GM12878 (cell line): ENCODE results near the gene EPHB1. TPM values are rescaled to one million over a fixed set of nuclear protein-coding genes. Genes with fewer than 3 reads are reported as not detected.

Experiments
- ATAC-seq: fragments of 200-7000 bp; cut with Tn5 transposase; 3 replicates; pipeline ENCODE4 v1.9.1; 2020; ENCODE audit warnings: mild to moderate bottlenecking, moderate library complexity
- BruUV-seq: library from RNA; stranded (reverse); fragments of 400-500 nt; replicated peaks from 2 replicates; lab custom pipeline; 2021; lab: Mats Ljungman, UMichigan
- CTCF ChIA-PET: fragments of 300-600 bp; sonication (Branson Sonifier 250); formaldehyde crosslinking; extraction: SDS; loops from one replicate; lab custom pipeline; 2021; ENCODE audit warnings: inconsistent platforms; lab: Yijun Ruan, JAX
- POLR2A ChIA-PET: fragments of 350-600 bp; formaldehyde crosslinking; extraction: SDS; loops from one replicate; lab custom pipeline; 2021; ENCODE audit warnings: inconsistent platforms; lab: Charles Lee
- RAD21 ChIA-PET: fragments of 300-600 bp; sonication (Branson Sonifier 250); formaldehyde crosslinking; loops from one replicate; lab custom pipeline; 2023; ENCODE audit warnings: antibody characterized with exemption; ENCODE audit not compliant: unreplicated experiment; lab: Charles Lee
- SMC1A ChIA-PET: fragments of 300-600 bp; sonication (Branson Sonifier 250); formaldehyde crosslinking; loops from one replicate; lab custom pipeline; 2023; ENCODE audit not compliant: unreplicated experiment, uncharacterized antibody; lab: Charles Lee
- DNase-seq: peaks from one replicate; pipeline ENCODE4 v3.0.0-alpha.2; 2011; ENCODE audit warnings: low read depth, low spot score
- FAIRE-seq: peaks from 3 replicates; lab custom pipeline; 2011; peaks lifted over from hg19 to GRCh38; lab: Jason Lieb, UNC
- H2AFZ ChIP-seq: 2 replicates; pipeline ENCODE4 v1.6.0; 2011; ENCODE audit warnings: low read depth, low read length, control low read depth; ENCODE audit not compliant: control insufficient read depth
- H3K27ac ChIP-seq: 2 replicates; pipeline ENCODE4 v1.5.1; 2011; ENCODE audit warnings: control low read depth; ENCODE audit not compliant: control insufficient read depth, insufficient read depth
- H3K27me3 ChIP-seq, 2 experiments: replicated peaks in 1 of 2; 2 replicates each; pipeline versions ENCODE4 v1.6.0 to v1.6.1; 2011; ENCODE audit warnings: low read length in 1 of 2; ENCODE audit not compliant: control insufficient read depth in 2 of 2, insufficient read depth in 2 of 2
- H3K36me3 ChIP-seq, 2 experiments: 2 replicates each; pipeline ENCODE4 v1.5.1; 2011; ENCODE audit warnings: low read length in 1 of 2; ENCODE audit not compliant: control insufficient read depth in 2 of 2, insufficient read depth in 2 of 2
- H3K4me1 ChIP-seq: 2 replicates; pipeline ENCODE4 v1.6.1; 2011; ENCODE audit warnings: mild to moderate bottlenecking, low read length, moderate library complexity, mixed read lengths; ENCODE audit not compliant: control insufficient read depth, insufficient read depth
- H3K4me2 ChIP-seq: 2 replicates; pipeline ENCODE4 v1.6.0; 2011; ENCODE audit warnings: control low read depth; ENCODE audit not compliant: control insufficient read depth, insufficient read depth
- H3K4me3 ChIP-seq: fragments of 200-600 bp; sonication (generic); 2 replicates; pipeline ENCODE4 v1.5.1; 2016
- H3K79me2 ChIP-seq: 2 replicates; pipeline ENCODE4 v1.6.0; 2011; ENCODE audit warnings: low read length; ENCODE audit not compliant: control insufficient read depth, insufficient read depth
- H3K9ac ChIP-seq: 2 replicates; pipeline ENCODE4 v1.8.0; 2011; ENCODE audit warnings: low read length, control low read depth, mixed read lengths; ENCODE audit not compliant: control insufficient read depth, insufficient read depth
- H3K9me3 ChIP-seq: replicated peaks from 3 replicates; pipeline ENCODE4 v1.5.1; 2011; ENCODE audit warnings: mild to moderate bottlenecking, low read length; ENCODE audit not compliant: control insufficient read depth, insufficient read depth
- H4K20me1 ChIP-seq: 2 replicates; pipeline ENCODE4 v1.6.0; 2011; ENCODE audit not compliant: control insufficient read depth, insufficient read depth
- CBX3 ChIP-seq: fragments of 200-600 bp; sonication (generic); IDR thresholded peaks from 2 replicates; pipeline ENCODE4 v1.6.1; 2016; ENCODE audit warnings: low read depth, borderline replicate concordance
- ELK1 ChIP-seq: IDR thresholded peaks from 2 replicates; pipeline ENCODE4 v1.6.1; 2012; ENCODE audit warnings: low read depth, low read length, improper control_type of control experiment
- SIX5 ChIP-seq: IDR thresholded peaks from 2 replicates; pipeline ENCODE4 v1.6.1; 2011; ENCODE audit warnings: mild to moderate bottlenecking, low read depth, low read length, moderate library complexity; ENCODE audit not compliant: severe bottlenecking
- SMAD1 ChIP-seq: fragments of 450-650 bp; IDR thresholded peaks from 2 replicates; pipeline ENCODE4 v1.6.1; 2018; ENCODE audit warnings: mild to moderate bottlenecking, low read depth; ENCODE audit not compliant: partially characterized antibody
- TCF7 ChIP-seq: IDR thresholded peaks from 2 replicates; pipeline ENCODE4 v1.6.1; 2014; ENCODE audit warnings: antibody characterized with exemption, borderline replicate concordance
- ZNF207 ChIP-seq: fragments of 450-650 bp; IDR thresholded peaks from 2 replicates; pipeline ENCODE4 v1.6.1; 2014; ENCODE audit warnings: antibody characterized with exemption, mild to moderate bottlenecking, borderline replicate concordance
- WGBS: methylation state at CpG from one replicate; pipeline ENCODE4 v1.1.6; 2016; ENCODE audit warnings: low lambda C conversion rate; ENCODE audit not compliant: insufficient replicate concordance, insufficient coverage; ENCODE audit errors: missing lambda C conversion rate; 5-methylcytosine and 5-hydroxymethylcytosine counted together
- in situ Hi-C: fragments of 300-500 bp; cut with MboI; formaldehyde crosslinking; loops from 9 replicates; pipeline ENCODE4 v1.14.3; 2018; ENCODE audit warnings: mixed read lengths
- intact Hi-C: fragments of 100-400 bp; cut with micrococcal nuclease; formaldehyde crosslinking; loops from one replicate; pipeline ENCODE4 v1.14.2; 2022; ENCODE audit not compliant: unreplicated experiment
- polyA plus RNA-seq, 11 experiments: library from polyadenylated mRNA; depleted of rRNA in 4 of 11; unstranded in 6 of 11; stranded (reverse) in 5 of 11; fragments of >200 nt; fragmentation: Nextera tagmentation in 4 of 11; fragmentation: Illumina TruSeq in 1 of 11; extraction: Ambion mirVana in 4 of 11; extraction: Trizol in 1 of 11; gene quantifications; 1 replicate in 1 of 11; 2 replicates in 10 of 11; pipeline versions ENCODE4 v1.2.1 to v1.2.3, GENCODE V29; 2011 to 2016; ENCODE audit warnings: inconsistent platforms in 2 of 11, missing spikeins in 2 of 11, low read depth in 1 of 11
- total RNA-seq, 4 experiments: library from RNA; depleted of rRNA in 3 of 4; stranded (reverse); fragments of >200 nt in 3 of 4; fragmentation: Illumina TruSeq in 1 of 4; extraction: Trizol in 1 of 4; gene quantifications; 2 replicates each; pipeline versions ENCODE4 v1.2.1 to v1.2.3, GENCODE V29; 2013 to 2021
- TF ChIP-seq, protein P1 (sequence below): IDR thresholded peaks from 2 replicates; pipeline ENCODE4 v1.6.1; 2012; ENCODE audit warnings: low read length, inconsistent platforms
- TF ChIP-seq, protein P2 (sequence below): fragments of 450-650 bp; IDR thresholded peaks from 2 replicates; pipeline ENCODE4 v1.6.1; 2017; ENCODE audit warnings: mild to moderate bottlenecking, moderate library complexity
- TF ChIP-seq, protein P3 (sequence below): IDR thresholded peaks from 2 replicates; pipeline ENCODE4 v1.6.1; 2011; ENCODE audit warnings: borderline replicate concordance, low read depth, mild to moderate bottlenecking, moderate library complexity, mixed read lengths, low read length; ENCODE audit not compliant: insufficient read depth; ENCODE audit errors: extremely low read length

Gene EPHB1
- total and polyA plus RNA-seq, 10 of the 15 experiments (the other 5 are each of a cell fraction or from before 2014, with no cell fraction given): 0.33 to 23.8 (median 1.2) TPM

- H2AFZ ChIP-seq: no peak overlapping the region
- FAIRE-seq (no peak), ATAC-seq (no peak), DNase-seq (no peak)
- no peak overlapping the region for H3K4me2 ChIP-seq
- intact Hi-C loops (no loop called here), in situ Hi-C loops (no loop called here)
- no peak for TF ChIP-seq SIX5
- no peak for TF ChIP-seq SMAD1
- TF ChIP-seq, protein P1, sequence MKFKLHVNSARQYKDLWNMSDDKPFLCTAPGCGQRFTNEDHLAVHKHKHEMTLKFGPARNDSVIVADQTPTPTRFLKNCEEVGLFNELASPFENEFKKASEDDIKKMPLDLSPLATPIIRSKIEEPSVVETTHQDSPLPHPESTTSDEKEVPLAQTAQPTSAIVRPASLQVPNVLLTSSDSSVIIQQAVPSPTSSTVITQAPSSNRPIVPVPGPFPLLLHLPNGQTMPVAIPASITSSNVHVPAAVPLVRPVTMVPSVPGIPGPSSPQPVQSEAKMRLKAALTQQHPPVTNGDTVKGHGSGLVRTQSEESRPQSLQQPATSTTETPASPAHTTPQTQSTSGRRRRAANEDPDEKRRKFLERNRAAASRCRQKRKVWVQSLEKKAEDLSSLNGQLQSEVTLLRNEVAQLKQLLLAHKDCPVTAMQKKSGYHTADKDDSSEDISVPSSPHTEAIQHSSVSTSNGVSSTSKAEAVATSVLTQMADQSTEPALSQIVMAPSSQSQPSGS: no peak
- TF ChIP-seq, protein P2, sequence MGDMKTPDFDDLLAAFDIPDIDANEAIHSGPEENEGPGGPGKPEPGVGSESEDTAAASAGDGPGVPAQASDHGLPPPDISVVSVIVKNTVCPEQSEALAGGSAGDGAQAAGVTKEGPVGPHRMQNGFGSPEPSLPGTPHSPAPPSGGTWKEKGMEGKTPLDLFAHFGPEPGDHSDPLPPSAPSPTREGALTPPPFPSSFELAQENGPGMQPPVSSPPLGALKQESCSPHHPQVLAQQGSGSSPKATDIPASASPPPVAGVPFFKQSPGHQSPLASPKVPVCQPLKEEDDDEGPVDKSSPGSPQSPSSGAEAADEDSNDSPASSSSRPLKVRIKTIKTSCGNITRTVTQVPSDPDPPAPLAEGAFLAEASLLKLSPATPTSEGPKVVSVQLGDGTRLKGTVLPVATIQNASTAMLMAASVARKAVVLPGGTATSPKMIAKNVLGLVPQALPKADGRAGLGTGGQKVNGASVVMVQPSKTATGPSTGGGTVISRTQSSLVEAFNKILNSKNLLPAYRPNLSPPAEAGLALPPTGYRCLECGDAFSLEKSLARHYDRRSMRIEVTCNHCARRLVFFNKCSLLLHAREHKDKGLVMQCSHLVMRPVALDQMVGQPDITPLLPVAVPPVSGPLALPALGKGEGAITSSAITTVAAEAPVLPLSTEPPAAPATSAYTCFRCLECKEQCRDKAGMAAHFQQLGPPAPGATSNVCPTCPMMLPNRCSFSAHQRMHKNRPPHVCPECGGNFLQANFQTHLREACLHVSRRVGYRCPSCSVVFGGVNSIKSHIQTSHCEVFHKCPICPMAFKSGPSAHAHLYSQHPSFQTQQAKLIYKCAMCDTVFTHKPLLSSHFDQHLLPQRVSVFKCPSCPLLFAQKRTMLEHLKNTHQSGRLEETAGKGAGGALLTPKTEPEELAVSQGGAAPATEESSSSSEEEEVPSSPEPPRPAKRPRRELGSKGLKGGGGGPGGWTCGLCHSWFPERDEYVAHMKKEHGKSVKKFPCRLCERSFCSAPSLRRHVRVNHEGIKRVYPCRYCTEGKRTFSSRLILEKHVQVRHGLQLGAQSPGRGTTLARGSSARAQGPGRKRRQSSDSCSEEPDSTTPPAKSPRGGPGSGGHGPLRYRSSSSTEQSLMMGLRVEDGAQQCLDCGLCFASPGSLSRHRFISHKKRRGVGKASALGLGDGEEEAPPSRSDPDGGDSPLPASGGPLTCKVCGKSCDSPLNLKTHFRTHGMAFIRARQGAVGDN: no peak
- no peak for TF ChIP-seq ELK1
- TF ChIP-seq CBX3: no peak
- TF ChIP-seq, protein P3, sequence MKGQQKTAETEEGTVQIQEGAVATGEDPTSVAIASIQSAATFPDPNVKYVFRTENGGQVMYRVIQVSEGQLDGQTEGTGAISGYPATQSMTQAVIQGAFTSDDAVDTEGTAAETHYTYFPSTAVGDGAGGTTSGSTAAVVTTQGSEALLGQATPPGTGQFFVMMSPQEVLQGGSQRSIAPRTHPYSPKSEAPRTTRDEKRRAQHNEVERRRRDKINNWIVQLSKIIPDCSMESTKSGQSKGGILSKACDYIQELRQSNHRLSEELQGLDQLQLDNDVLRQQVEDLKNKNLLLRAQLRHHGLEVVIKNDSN: no peak
- TF ChIP-seq ZNF207: no peak
- TF ChIP-seq TCF7: no peak
- H3K4me1 ChIP-seq: no peaks in the 10 kb centered on the region
- ChIA-PET POLR2A (no interaction called here), CTCF (interaction anchor here (1.8 kb wide), 1 partner anchor 496 kb away, joined by 5 read pairs; no protein-coding TSS in a partner anchor), SMC1A (interaction anchor here (1.4 to 1.5 kb wide), 2 partner anchors 9 to 10 kb away, joined by 4 to 6 read pairs; no protein-coding TSS in a partner anchor), RAD21 (no interaction called here)
- H3K27me3 ChIP-seq: no peaks in the 10 kb centered on the region
- BruUV-seq: no TSS peak
- no peak overlapping the region for H3K27ac ChIP-seq
- H3K9ac ChIP-seq: no peak overlapping the region
- no peaks in the 10 kb centered on the region for H3K79me2 ChIP-seq
- H3K36me3 ChIP-seq: no peaks in the 10 kb centered on the region; a peak in 1 of 4 replicates
- no peaks in the 10 kb centered on the region for H3K9me3 ChIP-seq
- no peak overlapping the region for H3K4me3 ChIP-seq
- no peaks in the 10 kb centered on the region for H4K20me1 ChIP-seq
- WGBS: 20% methylated on average over 7 of the region's 7 CpGs
Measured at GRCh38 chr3:135007607-135008006, 212.5 kb downstream of the EPHB1 start.
